ENCODE data around the gene FRMD4B. TPM values are rescaled to one million over a fixed set of nuclear protein-coding genes. Genes with fewer than 3 reads are reported as not detected.

The FRMD4B gene
- total RNA-seq, 2 donors from 2014 or later, result 30.6 to 37.8 TPM

DNA sequence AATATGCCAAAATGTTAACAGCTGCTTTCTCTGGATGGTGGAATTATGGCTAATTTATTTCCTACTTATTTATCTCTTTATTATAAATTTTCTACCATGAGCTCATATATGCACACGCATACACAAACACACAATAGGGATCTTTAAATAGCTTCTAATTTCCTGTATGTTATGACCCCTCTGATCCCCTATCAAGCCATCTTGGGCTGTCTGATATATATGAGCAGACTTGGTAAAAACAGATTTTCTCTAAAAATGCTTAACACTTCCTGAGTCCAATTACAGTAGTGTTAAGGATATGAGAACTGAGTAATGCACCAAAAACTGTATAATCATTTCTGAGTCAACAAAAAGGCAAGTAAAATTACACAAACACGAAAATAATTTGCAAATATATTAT is 211.4 kb downstream of the FRMD4B start:
- Histone ChIP-seq H3K9me3 (no peaks in the 10 kb centered on the region), H3K4me3 (no peak overlapping the region), H3K4me1 (peaks cover 0 to 9% of the 10 kb centered on the region in 2 donors), H3K36me3 (peaks cover 13% of the 10 kb centered on the region), H3K27ac (no peak overlapping the region), H3K27me3 (no peaks in the 10 kb centered on the region)
- TF ChIP-seq, protein P1, sequence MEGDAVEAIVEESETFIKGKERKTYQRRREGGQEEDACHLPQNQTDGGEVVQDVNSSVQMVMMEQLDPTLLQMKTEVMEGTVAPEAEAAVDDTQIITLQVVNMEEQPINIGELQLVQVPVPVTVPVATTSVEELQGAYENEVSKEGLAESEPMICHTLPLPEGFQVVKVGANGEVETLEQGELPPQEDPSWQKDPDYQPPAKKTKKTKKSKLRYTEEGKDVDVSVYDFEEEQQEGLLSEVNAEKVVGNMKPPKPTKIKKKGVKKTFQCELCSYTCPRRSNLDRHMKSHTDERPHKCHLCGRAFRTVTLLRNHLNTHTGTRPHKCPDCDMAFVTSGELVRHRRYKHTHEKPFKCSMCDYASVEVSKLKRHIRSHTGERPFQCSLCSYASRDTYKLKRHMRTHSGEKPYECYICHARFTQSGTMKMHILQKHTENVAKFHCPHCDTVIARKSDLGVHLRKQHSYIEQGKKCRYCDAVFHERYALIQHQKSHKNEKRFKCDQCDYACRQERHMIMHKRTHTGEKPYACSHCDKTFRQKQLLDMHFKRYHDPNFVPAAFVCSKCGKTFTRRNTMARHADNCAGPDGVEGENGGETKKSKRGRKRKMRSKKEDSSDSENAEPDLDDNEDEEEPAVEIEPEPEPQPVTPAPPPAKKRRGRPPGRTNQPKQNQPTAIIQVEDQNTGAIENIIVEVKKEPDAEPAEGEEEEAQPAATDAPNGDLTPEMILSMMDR (IDR thresholded peaks at IDR 0.05), result no peak
- no peak for DNase-seq (ENCODE audit: low spot score)

DNA sequence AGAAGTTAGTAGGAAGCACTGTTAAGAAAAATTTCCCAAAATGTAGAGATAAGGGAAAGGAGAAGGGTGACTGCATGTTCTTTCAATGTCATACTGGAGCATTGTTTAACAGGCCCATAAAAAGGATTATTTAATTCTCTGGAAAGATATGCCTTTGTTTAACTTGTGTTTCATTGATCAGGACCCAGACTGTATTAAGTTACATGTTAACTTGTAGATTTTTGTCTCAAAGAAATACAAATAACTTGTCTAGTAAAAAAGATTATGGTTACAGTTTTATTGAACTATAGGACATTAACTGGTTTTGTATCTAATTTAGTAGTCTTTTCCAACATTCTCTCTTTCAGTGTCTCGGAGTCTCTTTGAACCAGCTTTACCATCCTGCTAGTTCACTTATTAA is 213.8 kb downstream of the FRMD4B start:
- H3K4me1 ChIP-seq, result no peaks in the 10 kb centered on the region
- H3K27ac ChIP-seq, result no peak overlapping the region
- no peaks in the 10 kb centered on the region for H3K27me3 ChIP-seq
- no peak overlapping the region for H3K4me3 ChIP-seq
- TF ChIP-seq, protein P1 (IDR thresholded peaks at IDR 0.05), result no peak
- DNase-seq (ENCODE audit: low spot score), result no peak
- no peaks in the 10 kb centered on the region for H3K9me3 ChIP-seq
- peaks cover 13% of the 10 kb centered on the region for H3K36me3 ChIP-seq

DNA sequence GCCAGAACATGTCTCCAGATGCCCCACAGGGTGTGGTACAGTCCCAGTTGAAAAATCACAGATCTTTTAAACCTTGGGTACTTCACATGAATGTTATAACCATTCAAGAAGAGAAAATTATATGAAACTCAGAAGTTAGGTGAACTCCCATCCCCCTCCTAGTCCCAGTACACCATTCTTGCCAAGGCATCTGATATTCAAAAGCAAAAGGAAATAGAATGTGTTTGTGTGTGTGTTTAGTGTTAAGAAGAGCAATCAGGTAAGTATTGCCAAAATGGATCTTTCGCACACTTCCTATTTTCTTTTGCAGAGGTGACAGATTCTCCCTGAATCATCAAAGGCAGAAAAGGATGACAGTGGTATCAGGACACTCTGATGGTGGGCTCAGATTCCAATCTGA is 219.4 kb downstream of the FRMD4B start:
- H3K9me3 ChIP-seq, result no peaks in the 10 kb centered on the region
- no peaks in the 10 kb centered on the region for H3K27me3 ChIP-seq
- no peak overlapping the region for H3K4me3 ChIP-seq
- H3K27ac ChIP-seq, result no peak overlapping the region
- H3K4me1 ChIP-seq, result no peaks in the 10 kb centered on the region
- no peak for DNase-seq (ENCODE audit: low spot score)
- peaks cover 4% of the 10 kb centered on the region for H3K36me3 ChIP-seq
- TF ChIP-seq, protein P1 (IDR thresholded peaks at IDR 0.05), result no peak

DNA sequence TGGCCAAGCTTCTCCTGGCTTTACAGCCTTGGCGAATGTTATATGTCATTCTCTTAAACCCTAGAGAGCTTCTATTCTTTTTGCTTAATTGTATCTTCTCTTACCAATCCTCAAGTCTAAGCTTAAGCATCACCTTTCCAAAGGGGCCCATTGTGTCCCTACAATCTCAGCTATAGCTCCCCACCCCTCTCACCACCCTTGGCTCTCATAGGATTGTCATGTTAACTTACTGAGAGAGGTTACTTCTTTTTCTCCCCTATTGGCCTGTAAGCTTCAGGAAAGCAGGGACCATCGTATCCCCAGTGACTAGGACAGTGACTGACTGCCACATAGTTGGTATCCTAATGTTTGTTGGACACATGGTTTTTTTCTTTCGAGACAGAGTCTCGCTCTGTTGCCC is 220.1 kb downstream of the FRMD4B start:
- Histone ChIP-seq H3K36me3 (no peaks in the 10 kb centered on the region), H3K4me1 (no peaks in the 10 kb centered on the region), H3K27me3 (no peaks in the 10 kb centered on the region), H3K27ac (no peak overlapping the region), H3K9me3 (no peaks in the 10 kb centered on the region), H3K4me3 (no peak overlapping the region)
- no peak for DNase-seq (ENCODE audit: low spot score)
- TF ChIP-seq, protein P1 (IDR thresholded peaks at IDR 0.05), result no peak

DNA sequence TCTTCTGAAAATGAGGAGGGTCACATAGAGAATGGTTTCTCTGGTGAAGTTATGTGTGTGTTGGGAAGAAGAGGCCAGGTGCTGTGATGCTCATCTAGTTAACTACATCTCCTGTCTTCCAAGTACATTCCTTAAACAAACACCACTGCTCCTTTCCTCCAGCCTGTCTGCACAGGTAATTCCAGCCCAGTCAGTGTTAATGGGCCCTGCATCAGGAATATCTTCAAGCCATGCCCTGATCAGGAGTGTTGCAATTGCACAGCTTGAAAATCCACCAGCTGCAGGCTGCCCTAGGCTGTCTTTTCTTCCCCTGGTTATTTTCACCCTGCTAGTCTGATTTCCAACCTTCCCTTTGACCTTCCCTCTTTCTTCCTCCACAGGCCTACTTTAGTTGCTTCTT is 221.6 kb downstream of the FRMD4B start:
- Histone ChIP-seq H3K4me3 (no peak overlapping the region), H3K27me3 (no peaks in the 10 kb centered on the region), H3K36me3 (no peaks in the 10 kb centered on the region), H3K9me3 (no peaks in the 10 kb centered on the region), H3K4me1 (no peaks in the 10 kb centered on the region), H3K27ac (no peak overlapping the region)
- DNase-seq (ENCODE audit: low spot score), result no peak
- TF ChIP-seq, protein P1 (IDR thresholded peaks at IDR 0.05), result no peak

DNA sequence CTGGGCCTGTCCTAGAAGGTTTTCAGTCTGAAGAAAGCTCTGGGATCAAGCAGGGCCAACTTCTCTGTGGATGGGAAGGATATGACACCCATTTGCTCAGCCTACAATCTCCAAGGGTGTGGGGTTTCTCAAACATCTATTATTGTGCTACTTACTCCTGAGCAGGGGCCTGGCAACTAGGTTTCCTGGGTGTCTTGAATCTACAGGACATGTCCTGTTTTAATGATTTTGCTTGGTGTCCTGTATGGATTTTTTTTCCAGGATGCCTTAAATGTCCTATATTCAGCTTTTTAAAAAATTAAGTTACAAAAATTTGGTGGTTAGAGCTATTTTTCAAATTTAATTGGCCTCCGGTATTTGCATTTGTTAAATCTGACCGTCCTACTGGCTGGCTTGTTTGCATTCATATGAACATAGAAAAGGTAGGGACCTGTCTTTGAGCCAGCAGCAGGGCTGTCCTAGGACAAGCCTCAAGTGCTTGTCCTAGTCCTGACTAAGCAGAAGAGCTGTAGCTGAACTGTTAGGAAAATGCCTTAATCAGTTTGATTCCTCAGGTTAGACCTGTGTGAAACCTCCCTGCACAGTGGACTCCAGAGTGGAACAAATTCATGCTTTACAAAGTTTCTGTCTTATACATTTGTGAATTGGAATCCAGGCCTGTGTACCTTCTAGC is 223.4 kb downstream of the FRMD4B start:
- no peaks in the 10 kb centered on the region for H3K4me1 ChIP-seq
- no peaks in the 10 kb centered on the region for H3K27me3 ChIP-seq
- no peak for DNase-seq (ENCODE audit: low spot score)
- no peak overlapping the region for H3K4me3 ChIP-seq
- H3K36me3 ChIP-seq, result no peaks in the 10 kb centered on the region
- no peak overlapping the region for H3K27ac ChIP-seq
- H3K9me3 ChIP-seq, result no peaks in the 10 kb centered on the region
- TF ChIP-seq, protein P1 (IDR thresholded peaks at IDR 0.05), result no peak
